GM23338 (cell line): ENCODE data around the gene NME1. TPM values are rescaled to one million over a fixed set of nuclear protein-coding genes. Genes with fewer than 3 reads are reported as not detected.

Experiments
- ATAC-seq: fragments of 200-7000 bp; cut with Tn5 transposase; 3 replicates; pipeline ENCODE4 v1.9.1; 2020
- DNase-seq: peaks from one replicate; pipeline ENCODE4 v3.0.0-alpha.2; 2015; ENCODE audit warnings: low spot score
- H2AFZ ChIP-seq: fragments of 200-600 bp; sonication (generic); 2 replicates; pipeline ENCODE4 v1.8.0; 2016; ENCODE audit warnings: antibody characterized with exemption, mild to moderate bottlenecking, moderate library complexity
- H3F3A ChIP-seq: fragments of 200-600 bp; sonication (generic); replicated peaks from 2 replicates; pipeline ENCODE4 v1.8.0; 2017; ENCODE audit warnings: antibody characterized with exemption, mixed run types, low read depth
- H3K27ac ChIP-seq: fragments of 200-600 bp; sonication (generic); 2 replicates; pipeline ENCODE4 v1.6.1; 2016; ENCODE audit warnings: low read depth
- H3K27me3 ChIP-seq: fragments of 200-600 bp; sonication (generic); 2 replicates; pipeline ENCODE4 v1.8.0; 2016; ENCODE audit warnings: mild to moderate bottlenecking, mixed run types, moderate library complexity; ENCODE audit not compliant: insufficient read depth
- H3K36me3 ChIP-seq: fragments of 200-600 bp; sonication (generic); 2 replicates; pipeline ENCODE4 v1.8.0; 2016; ENCODE audit warnings: mild to moderate bottlenecking; ENCODE audit not compliant: insufficient read depth
- H3K4me1 ChIP-seq: fragments of 200-600 bp; sonication (generic); 2 replicates; pipeline ENCODE4 v1.8.0; 2016; ENCODE audit warnings: mild to moderate bottlenecking, moderate library complexity; ENCODE audit not compliant: insufficient read depth
- H3K4me2 ChIP-seq: fragments of 200-600 bp; sonication (generic); 2 replicates; pipeline ENCODE4 v1.7.1; 2017; ENCODE audit warnings: mixed run types
- H3K4me3 ChIP-seq: fragments of 200-600 bp; sonication (generic); 2 replicates; pipeline ENCODE4 v1.6.1; 2016; ENCODE audit warnings: mixed run types
- H3K79me2 ChIP-seq: fragments of 200-600 bp; sonication (generic); replicated peaks from 2 replicates; pipeline ENCODE4 v1.8.0; 2017; ENCODE audit warnings: mild to moderate bottlenecking; ENCODE audit not compliant: insufficient read depth
- H3K9me2 ChIP-seq: fragments of 200-600 bp; sonication (generic); 2 replicates; pipeline ENCODE4 v1.8.0; 2017; ENCODE audit not compliant: insufficient read depth
- H4K20me1 ChIP-seq: fragments of 200-600 bp; sonication (generic); replicated peaks from 2 replicates; pipeline ENCODE4 v1.8.0; 2017; ENCODE audit warnings: mild to moderate bottlenecking; ENCODE audit not compliant: insufficient read depth
- H3K27ac Mint-ChIP-seq: 2 replicates; pipeline ENCODE4 v1.8.0; 2020; ENCODE audit warnings: inconsistent platforms, mild to moderate bottlenecking, moderate library complexity, mixed read lengths
- H3K27me3 Mint-ChIP-seq: 3 replicates; pipeline ENCODE4 v1.8.0; 2022; ENCODE audit warnings: low read depth, mild to moderate bottlenecking, moderate library complexity, mixed read lengths, inconsistent platforms; ENCODE audit not compliant: insufficient read depth, poor library complexity
- H3K36me3 Mint-ChIP-seq: 3 replicates; pipeline ENCODE4 v1.8.0; 2021; ENCODE audit warnings: low read depth, mild to moderate bottlenecking, inconsistent platforms, moderate library complexity, mixed read lengths
- H3K4me1 Mint-ChIP-seq: 3 replicates; pipeline ENCODE4 v1.8.0; 2020; ENCODE audit warnings: mild to moderate bottlenecking, inconsistent platforms, mixed read lengths
- H3K4me3 Mint-ChIP-seq: 3 replicates; pipeline ENCODE4 v1.8.0; 2021; ENCODE audit warnings: moderate library complexity, mild to moderate bottlenecking, inconsistent platforms, mixed read lengths
- H3K9me3 Mint-ChIP-seq: 3 replicates; pipeline ENCODE4 v1.8.0; 2020; ENCODE audit warnings: moderate library complexity, mild to moderate bottlenecking, inconsistent platforms, mixed read lengths
- CREB1 ChIP-seq: fragments of 250-450 bp; sonication (Bioruptor Pico); IDR thresholded peaks from 2 replicates; pipeline ENCODE4 v1.5.0; 2020; ENCODE audit warnings: low read depth, mild to moderate bottlenecking, moderate library complexity
- EZH2 ChIP-seq: fragments of 200-600 bp; sonication (generic); IDR thresholded peaks from one replicate; pipeline ENCODE4 v1.8.0; 2017; ENCODE audit warnings: antibody characterized with exemption, mild to moderate bottlenecking, low read depth; ENCODE audit not compliant: unreplicated experiment
- EZH2phosphoT487 ChIP-seq: fragments of 200-600 bp; sonication (generic); IDR thresholded peaks from one replicate; pipeline ENCODE4 v1.8.1; 2018; ENCODE audit warnings: antibody characterized with exemption; ENCODE audit not compliant: unreplicated experiment
- JUNB ChIP-seq: IDR thresholded peaks from one replicate; pipeline ENCODE4 v1.6.1; 2016; ENCODE audit warnings: antibody characterized with exemption; ENCODE audit not compliant: unreplicated experiment
- NANOG ChIP-seq: IDR thresholded peaks from 2 replicates; pipeline ENCODE4 v1.6.1; 2016; ENCODE audit warnings: antibody characterized with exemption, borderline replicate concordance
- POLR2AphosphoS5 ChIP-seq: IDR thresholded peaks from 2 replicates; pipeline ENCODE4 v1.6.1; 2016; ENCODE audit warnings: antibody characterized with exemption, low read depth
- STAT1 ChIP-seq: IDR thresholded peaks from one replicate; pipeline ENCODE4 v1.6.1; 2016; ENCODE audit warnings: antibody characterized with exemption; ENCODE audit not compliant: unreplicated experiment
- ZNF114 ChIP-seq: fragments of 250-450 bp; sonication (Bioruptor Pico); IDR thresholded peaks from 2 replicates; pipeline ENCODE4 v1.5.0; 2020; ENCODE audit warnings: mild to moderate bottlenecking, moderate library complexity
- polyA plus RNA-seq: library from polyadenylated mRNA; unstranded; fragments of >200 nt; fragmentation: Nextera tagmentation; extraction: Ambion mirVana; gene quantifications from 2 replicates; pipeline ENCODE4 v1.2.1, GENCODE V29; 2016
- total RNA-seq: library from RNA; depleted of rRNA; stranded (reverse); fragments of >200 nt; shearing (Covaris generic); gene quantifications from 2 replicates; pipeline ENCODE4 v1.2.3, GENCODE V29; 2014
- TF ChIP-seq, protein P1 (sequence below): fragments of 250-450 bp; sonication (Bioruptor Pico); IDR thresholded peaks from 2 replicates; pipeline ENCODE4 v1.5.0; 2020; ENCODE audit warnings: mild to moderate bottlenecking, moderate library complexity
- TF ChIP-seq, protein P2 (sequence below): IDR thresholded peaks from 2 replicates; pipeline ENCODE4 v1.6.1; 2016; ENCODE audit warnings: antibody characterized with exemption

NME1 gene
- total and polyA plus RNA-seq, 2 experiments from 2014 or later, result 159 to 534 TPM

DNA sequence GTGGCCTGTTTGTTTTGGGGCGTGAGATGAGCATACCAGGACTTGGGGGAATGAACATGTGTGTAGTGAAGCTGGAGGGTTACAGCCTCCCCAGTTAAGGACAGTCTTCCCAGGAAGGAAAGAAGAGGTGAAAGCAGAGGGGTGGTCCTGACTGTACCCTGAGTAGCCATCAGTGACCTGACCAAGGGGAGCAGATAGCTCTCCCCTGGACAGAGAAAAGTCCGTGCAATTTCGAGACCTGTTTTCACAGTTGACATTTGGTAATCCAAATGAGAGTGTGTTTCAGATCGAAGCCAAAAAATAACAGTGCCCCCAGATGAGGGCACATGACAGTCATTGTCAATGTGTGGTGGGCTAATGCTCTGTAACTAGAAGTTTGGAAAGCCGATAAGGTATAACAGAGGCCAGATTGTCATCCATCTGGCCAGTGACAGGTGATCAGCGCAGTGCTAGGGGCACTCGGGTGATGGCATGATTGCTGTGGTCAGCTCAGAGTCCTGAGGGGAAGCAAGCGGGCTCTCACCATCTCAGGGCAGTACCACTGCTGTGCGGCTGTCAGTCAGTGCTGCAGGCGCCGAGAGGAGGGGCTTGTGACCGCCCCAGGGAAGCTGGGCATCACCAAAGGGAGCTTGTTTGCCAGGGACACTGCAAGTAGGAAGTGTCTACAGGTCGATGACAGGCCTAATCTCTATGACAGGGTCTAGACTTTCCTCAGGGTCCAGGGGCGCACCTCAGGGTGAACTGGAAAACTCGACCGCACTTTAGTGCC, 11.7 kb downstream of the NME1 start:
- Mint-ChIP-seq H3K27ac (peak overlapping the region; percentile 95), H3K4me1 (peaks cover 19% of the 10 kb centered on the region), H3K9me3 (no peaks in the 10 kb centered on the region), H3K4me3 (peak overlapping the region; percentile 93), H3K27me3 (peaks cover 12% of the 10 kb centered on the region), H3K36me3 (peaks cover 73% of the 10 kb centered on the region)
- Histone ChIP-seq H3K27me3 (no peaks in the 10 kb centered on the region), H3K27ac (no peak overlapping the region), H3K36me3 (peaks cover 55% of the 10 kb centered on the region), H3K4me3 (peak overlapping the region; percentile 92), H4K20me1 (peaks cover 21% of the 10 kb centered on the region), H3K79me2 (peaks cover 28% of the 10 kb centered on the region), H3K4me1 (peaks cover 4% of the 10 kb centered on the region), H3K9me2 (no peaks in the 10 kb centered on the region), H2AFZ (peak overlapping the region; percentile 98), H3K4me2 (peak overlapping the region; percentile 95), H3F3A (peaks cover 35% of the 10 kb centered on the region)
- no peak for TF ChIP-seq NANOG
- TF ChIP-seq, protein P1, sequence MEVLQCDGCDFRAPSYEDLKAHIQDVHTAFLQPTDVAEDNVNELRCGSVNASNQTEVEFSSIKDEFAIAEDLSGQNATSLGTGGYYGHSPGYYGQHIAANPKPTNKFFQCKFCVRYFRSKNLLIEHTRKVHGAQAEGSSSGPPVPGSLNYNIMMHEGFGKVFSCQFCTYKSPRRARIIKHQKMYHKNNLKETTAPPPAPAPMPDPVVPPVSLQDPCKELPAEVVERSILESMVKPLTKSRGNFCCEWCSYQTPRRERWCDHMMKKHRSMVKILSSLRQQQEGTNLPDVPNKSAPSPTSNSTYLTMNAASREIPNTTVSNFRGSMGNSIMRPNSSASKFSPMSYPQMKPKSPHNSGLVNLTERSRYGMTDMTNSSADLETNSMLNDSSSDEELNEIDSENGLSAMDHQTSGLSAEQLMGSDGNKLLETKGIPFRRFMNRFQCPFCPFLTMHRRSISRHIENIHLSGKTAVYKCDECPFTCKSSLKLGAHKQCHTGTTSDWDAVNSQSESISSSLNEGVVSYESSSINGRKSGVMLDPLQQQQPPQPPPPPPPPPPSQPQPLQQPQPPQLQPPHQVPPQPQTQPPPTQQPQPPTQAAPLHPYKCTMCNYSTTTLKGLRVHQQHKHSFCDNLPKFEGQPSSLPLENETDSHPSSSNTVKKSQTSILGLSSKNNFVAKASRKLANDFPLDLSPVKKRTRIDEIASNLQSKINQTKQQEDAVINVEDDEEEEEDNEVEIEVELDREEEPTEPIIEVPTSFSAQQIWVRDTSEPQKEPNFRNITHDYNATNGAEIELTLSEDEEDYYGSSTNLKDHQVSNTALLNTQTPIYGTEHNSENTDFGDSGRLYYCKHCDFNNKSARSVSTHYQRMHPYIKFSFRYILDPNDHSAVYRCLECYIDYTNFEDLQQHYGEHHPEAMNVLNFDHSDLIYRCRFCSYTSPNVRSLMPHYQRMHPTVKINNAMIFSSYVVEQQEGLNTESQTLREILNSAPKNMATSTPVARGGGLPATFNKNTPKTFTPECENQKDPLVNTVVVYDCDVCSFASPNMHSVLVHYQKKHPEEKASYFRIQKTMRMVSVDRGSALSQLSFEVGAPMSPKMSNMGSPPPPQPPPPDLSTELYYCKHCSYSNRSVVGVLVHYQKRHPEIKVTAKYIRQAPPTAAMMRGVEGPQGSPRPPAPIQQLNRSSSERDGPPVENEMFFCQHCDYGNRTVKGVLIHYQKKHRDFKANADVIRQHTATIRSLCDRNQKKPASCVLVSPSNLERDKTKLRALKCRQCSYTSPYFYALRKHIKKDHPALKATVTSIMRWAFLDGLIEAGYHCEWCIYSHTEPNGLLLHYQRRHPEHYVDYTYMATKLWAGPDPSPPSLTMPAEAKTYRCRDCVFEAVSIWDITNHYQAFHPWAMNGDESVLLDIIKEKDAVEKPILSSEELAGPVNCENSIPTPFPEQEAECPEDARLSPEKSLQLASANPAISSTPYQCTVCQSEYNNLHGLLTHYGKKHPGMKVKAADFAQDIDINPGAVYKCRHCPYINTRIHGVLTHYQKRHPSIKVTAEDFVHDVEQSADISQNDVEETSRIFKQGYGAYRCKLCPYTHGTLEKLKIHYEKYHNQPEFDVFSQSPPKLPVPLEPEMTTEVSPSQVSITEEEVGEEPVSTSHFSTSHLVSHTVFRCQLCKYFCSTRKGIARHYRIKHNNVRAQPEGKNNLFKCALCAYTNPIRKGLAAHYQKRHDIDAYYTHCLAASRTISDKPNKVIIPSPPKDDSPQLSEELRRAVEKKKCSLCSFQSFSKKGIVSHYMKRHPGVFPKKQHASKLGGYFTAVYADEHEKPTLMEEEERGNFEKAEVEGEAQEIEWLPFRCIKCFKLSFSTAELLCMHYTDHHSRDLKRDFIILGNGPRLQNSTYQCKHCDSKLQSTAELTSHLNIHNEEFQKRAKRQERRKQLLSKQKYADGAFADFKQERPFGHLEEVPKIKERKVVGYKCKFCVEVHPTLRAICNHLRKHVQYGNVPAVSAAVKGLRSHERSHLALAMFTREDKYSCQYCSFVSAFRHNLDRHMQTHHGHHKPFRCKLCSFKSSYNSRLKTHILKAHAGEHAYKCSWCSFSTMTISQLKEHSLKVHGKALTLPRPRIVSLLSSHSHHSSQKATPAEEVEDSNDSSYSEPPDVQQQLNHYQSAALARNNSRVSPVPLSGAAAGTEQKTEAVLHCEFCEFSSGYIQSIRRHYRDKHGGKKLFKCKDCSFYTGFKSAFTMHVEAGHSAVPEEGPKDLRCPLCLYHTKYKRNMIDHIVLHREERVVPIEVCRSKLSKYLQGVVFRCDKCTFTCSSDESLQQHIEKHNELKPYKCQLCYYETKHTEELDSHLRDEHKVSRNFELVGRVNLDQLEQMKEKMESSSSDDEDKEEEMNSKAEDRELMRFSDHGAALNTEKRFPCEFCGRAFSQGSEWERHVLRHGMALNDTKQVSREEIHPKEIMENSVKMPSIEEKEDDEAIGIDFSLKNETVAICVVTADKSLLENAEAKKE (CRISPR knock-in tag), result no peak
- no peak for TF ChIP-seq STAT1
- TF ChIP-seq CREB1 (CRISPR knock-in tag), result no peak
- no peak for TF ChIP-seq POLR2AphosphoS5
- no peak for TF ChIP-seq EZH2
- TF ChIP-seq ZNF114 (CRISPR knock-in tag), result no peak
- TF ChIP-seq EZH2phosphoT487, result no peak
- TF ChIP-seq, protein P2, sequence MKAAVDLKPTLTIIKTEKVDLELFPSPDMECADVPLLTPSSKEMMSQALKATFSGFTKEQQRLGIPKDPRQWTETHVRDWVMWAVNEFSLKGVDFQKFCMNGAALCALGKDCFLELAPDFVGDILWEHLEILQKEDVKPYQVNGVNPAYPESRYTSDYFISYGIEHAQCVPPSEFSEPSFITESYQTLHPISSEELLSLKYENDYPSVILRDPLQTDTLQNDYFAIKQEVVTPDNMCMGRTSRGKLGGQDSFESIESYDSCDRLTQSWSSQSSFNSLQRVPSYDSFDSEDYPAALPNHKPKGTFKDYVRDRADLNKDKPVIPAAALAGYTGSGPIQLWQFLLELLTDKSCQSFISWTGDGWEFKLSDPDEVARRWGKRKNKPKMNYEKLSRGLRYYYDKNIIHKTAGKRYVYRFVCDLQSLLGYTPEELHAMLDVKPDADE, result no peak
- TF ChIP-seq JUNB, result no peak
- ATAC-seq, result peak; percentile 26
- DNase-seq, result peak; percentile 43
